ENCODE results near the gene RNF169.

RNF169 gene

DNA sequence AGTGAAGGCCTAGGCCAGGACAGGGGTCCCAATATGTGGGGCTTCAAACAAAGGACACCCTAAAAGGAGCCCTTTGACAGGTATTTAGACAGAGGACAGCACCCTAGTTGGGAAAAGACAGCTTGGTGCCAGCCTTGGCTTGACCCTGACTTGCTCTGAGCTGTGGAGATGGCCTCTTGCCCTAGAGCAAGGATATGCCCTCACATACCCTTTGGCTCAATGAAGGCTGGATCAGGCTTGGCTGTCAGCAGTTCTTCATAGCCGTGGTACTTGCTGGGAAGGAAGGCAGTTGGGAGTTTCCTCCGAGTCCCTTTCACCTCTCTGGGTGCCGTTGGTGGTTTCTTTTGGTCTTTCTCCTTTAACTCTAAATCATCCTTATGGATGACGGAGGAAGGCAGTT lies 96.2 kb downstream of the RNF169 start:
- Histone ChIP-seq H2BK15ac (ENCODE audit: low read length) (no peak overlapping the region), H3K18ac (ENCODE audit: low read length) (no peak overlapping the region), H3K27ac (replicated peaks; ENCODE audit: low read length) (no peak overlapping the region), H2AK5ac (ENCODE audit: low read depth, low read length) (no peak overlapping the region), H3K23ac (ENCODE audit: low read depth, low read length, poor library complexity) (no peak overlapping the region), H2BK5ac (ENCODE audit: low read length) (no peak overlapping the region), H4K8ac (ENCODE audit: low read depth, low read length) (no peak overlapping the region), H3K4me3 (ENCODE audit: low read length in 2 of 2) (no peak overlapping the region), H3K4me2 (ENCODE audit: insufficient read depth, low read length, poor library complexity, severe bottlenecking) (no peak overlapping the region), H3K36me3 (replicated peaks in 1 of 2; ENCODE audit: control insufficient read depth in 2 of 2, insufficient read depth in 2 of 2, low read length in 2 of 2) (peaks cover 15 to 79% of the 10 kb centered on the region in 2 donors), H3K9me3 (replicated peaks in 1 of 2; ENCODE audit: control insufficient read depth in 2 of 2, insufficient read depth in 1 of 2, low read depth in 1 of 2, low read length in 2 of 2) (no peaks in the 10 kb centered on the region), H3K4me1 (ENCODE audit: control insufficient read depth in 2 of 2, insufficient read depth in 1 of 2, low read depth in 1 of 2, low read length in 2 of 2) (peaks cover 9% of the 10 kb centered on the region in 2 donors), H3K27me3 (ENCODE audit: control insufficient read depth in 3 of 3, insufficient read depth in 3 of 3, low read depth in 1 of 3, low read length in 3 of 3) (no peaks in the 10 kb centered on the region), H3K79me1 (ENCODE audit: low read depth, low read length) (no peaks in the 10 kb centered on the region), H2BK12ac (ENCODE audit: low read length) (no peak overlapping the region), H3K4ac (ENCODE audit: low read length) (no peak overlapping the region), H2BK120ac (ENCODE audit: low read depth, low read length) (no peak overlapping the region), H4K91ac (ENCODE audit: low read depth, low read length, poor library complexity) (no peak overlapping the region), H2AFZ (ENCODE audit: low read length) (no peak overlapping the region), H3K14ac (ENCODE audit: low read length) (no peak overlapping the region), H3K9ac (ENCODE audit: low read depth, low read length, poor library complexity) (no peak overlapping the region)
- no peak for DNase-seq (ENCODE audit: low spot score)
- no CpG with 5 or more reads among the region's 4 CpGs for WGBS, 2 donors (ENCODE audit: extremely low coverage in 2 of 2, insufficient read length in 2 of 2, insufficient replicate concordance in 1 of 2)

DNA sequence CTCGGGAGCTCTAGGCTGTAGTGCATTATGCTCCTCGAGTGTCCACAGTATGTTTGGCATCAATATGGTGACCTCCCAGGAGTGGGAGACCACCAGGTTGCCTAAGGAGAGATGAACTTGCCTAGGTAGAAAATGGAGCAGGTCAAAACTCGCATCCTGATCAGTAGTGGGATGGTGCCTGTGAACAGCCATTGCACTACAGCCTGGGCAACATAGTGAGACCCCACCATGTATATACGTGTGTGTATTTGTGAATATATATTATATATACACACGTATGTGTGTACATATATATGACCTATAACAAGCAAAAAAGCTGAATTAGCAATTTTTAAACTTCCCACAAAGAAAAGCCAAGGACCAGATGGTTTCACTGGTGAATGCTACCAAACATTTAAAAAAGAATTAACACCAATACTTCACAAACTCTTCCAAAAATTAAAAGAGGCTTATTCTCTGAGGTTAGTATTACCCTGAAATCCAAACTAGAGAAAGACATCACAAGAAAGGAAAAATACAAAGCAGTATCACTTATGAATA lies 97.4 kb downstream of the RNF169 start:
- Histone ChIP-seq H2AFZ (ENCODE audit: low read length) (no peak overlapping the region), H3K4ac (ENCODE audit: low read length) (no peak overlapping the region), H2BK120ac (ENCODE audit: low read depth, low read length) (no peak overlapping the region), H3K4me2 (ENCODE audit: insufficient read depth, low read length, poor library complexity, severe bottlenecking) (no peak overlapping the region), H2BK12ac (ENCODE audit: low read length) (no peak overlapping the region), H2BK5ac (ENCODE audit: low read length) (no peak overlapping the region), H3K9me3 (replicated peaks in 1 of 2; ENCODE audit: control insufficient read depth in 2 of 2, insufficient read depth in 1 of 2, low read depth in 1 of 2, low read length in 2 of 2) (no peaks in the 10 kb centered on the region), H3K27me3 (ENCODE audit: control insufficient read depth in 3 of 3, insufficient read depth in 3 of 3, low read depth in 1 of 3, low read length in 3 of 3) (no peaks in the 10 kb centered on the region), H2BK15ac (ENCODE audit: low read length) (no peak overlapping the region), H3K4me3 (ENCODE audit: low read length in 2 of 2) (no peak overlapping the region), H3K18ac (ENCODE audit: low read length) (no peak overlapping the region), H3K9ac (ENCODE audit: low read depth, low read length, poor library complexity) (no peak overlapping the region), H3K27ac (replicated peaks; ENCODE audit: low read length) (no peak overlapping the region), H3K23ac (ENCODE audit: low read depth, low read length, poor library complexity) (no peak overlapping the region), H2AK5ac (ENCODE audit: low read depth, low read length) (no peak overlapping the region), H4K8ac (ENCODE audit: low read depth, low read length) (no peak overlapping the region), H3K4me1 (ENCODE audit: control insufficient read depth in 2 of 2, insufficient read depth in 1 of 2, low read depth in 1 of 2, low read length in 2 of 2) (peaks cover 6 to 10% of the 10 kb centered on the region in 2 donors), H3K79me1 (ENCODE audit: low read depth, low read length) (no peaks in the 10 kb centered on the region), H3K14ac (ENCODE audit: low read length) (no peak overlapping the region), H4K91ac (ENCODE audit: low read depth, low read length, poor library complexity) (no peak overlapping the region), H3K36me3 (replicated peaks in 1 of 2; ENCODE audit: control insufficient read depth in 2 of 2, insufficient read depth in 2 of 2, low read length in 2 of 2) (peaks cover 15 to 75% of the 10 kb centered on the region in 2 donors)
- no peak for DNase-seq (ENCODE audit: low spot score)
- no CpG with 5 or more reads among the region's 5 CpGs for WGBS, 2 donors (ENCODE audit: extremely low coverage in 2 of 2, insufficient read length in 2 of 2, insufficient replicate concordance in 1 of 2)

DNA sequence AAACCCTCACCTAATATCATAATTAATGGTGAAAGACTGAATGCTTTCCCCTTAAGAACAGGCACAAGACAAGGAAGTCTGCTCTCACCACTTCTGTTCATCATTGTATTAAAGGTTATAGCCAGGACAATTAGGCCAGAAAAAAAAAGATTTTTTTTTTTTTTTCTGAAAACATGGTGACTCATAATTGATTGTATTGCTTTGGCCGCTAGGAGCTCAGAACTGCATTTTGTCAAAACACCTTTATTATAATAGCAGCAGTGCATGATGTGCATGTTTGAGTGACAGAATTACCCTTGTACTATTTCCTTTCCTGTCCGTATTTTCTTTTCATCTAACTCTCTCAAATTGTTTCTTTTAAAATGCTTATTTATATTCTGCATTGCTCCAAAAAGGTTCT lies 98.1 kb downstream of the RNF169 start:
- Histone ChIP-seq H3K9ac (ENCODE audit: low read depth, low read length, poor library complexity) (no peak overlapping the region), H2AK5ac (ENCODE audit: low read depth, low read length) (no peak overlapping the region), H4K8ac (ENCODE audit: low read depth, low read length) (no peak overlapping the region), H3K4me3 (ENCODE audit: low read length in 2 of 2) (no peak overlapping the region), H3K23ac (ENCODE audit: low read depth, low read length, poor library complexity) (no peak overlapping the region), H2BK120ac (ENCODE audit: low read depth, low read length) (no peak overlapping the region), H3K4me2 (ENCODE audit: insufficient read depth, low read length, poor library complexity, severe bottlenecking) (no peak overlapping the region), H3K79me1 (ENCODE audit: low read depth, low read length) (no peaks in the 10 kb centered on the region), H3K9me3 (replicated peaks in 1 of 2; ENCODE audit: control insufficient read depth in 2 of 2, insufficient read depth in 1 of 2, low read depth in 1 of 2, low read length in 2 of 2) (no peaks in the 10 kb centered on the region), H3K4me1 (ENCODE audit: control insufficient read depth in 2 of 2, insufficient read depth in 1 of 2, low read depth in 1 of 2, low read length in 2 of 2) (peaks cover 6 to 10% of the 10 kb centered on the region in 2 donors), H3K27me3 (ENCODE audit: control insufficient read depth in 3 of 3, insufficient read depth in 3 of 3, low read depth in 1 of 3, low read length in 3 of 3) (no peaks in the 10 kb centered on the region), H3K14ac (ENCODE audit: low read length) (no peak overlapping the region), H3K4ac (ENCODE audit: low read length) (no peak overlapping the region), H2BK15ac (ENCODE audit: low read length) (no peak overlapping the region), H3K36me3 (replicated peaks in 1 of 2; ENCODE audit: control insufficient read depth in 2 of 2, insufficient read depth in 2 of 2, low read length in 2 of 2) (peaks cover 15 to 75% of the 10 kb centered on the region in 2 donors), H2BK12ac (ENCODE audit: low read length) (no peak overlapping the region), H3K27ac (replicated peaks; ENCODE audit: low read length) (no peak overlapping the region), H2AFZ (ENCODE audit: low read length) (no peak overlapping the region), H4K91ac (ENCODE audit: low read depth, low read length, poor library complexity) (no peak overlapping the region), H3K18ac (ENCODE audit: low read length) (no peak overlapping the region), H2BK5ac (ENCODE audit: low read length) (no peak overlapping the region)
- no peak for DNase-seq (ENCODE audit: low spot score)
- no CpG with 5 or more reads among the region's 2 CpGs for WGBS, 2 donors (ENCODE audit: extremely low coverage in 2 of 2, insufficient read length in 2 of 2, insufficient replicate concordance in 1 of 2)

DNA sequence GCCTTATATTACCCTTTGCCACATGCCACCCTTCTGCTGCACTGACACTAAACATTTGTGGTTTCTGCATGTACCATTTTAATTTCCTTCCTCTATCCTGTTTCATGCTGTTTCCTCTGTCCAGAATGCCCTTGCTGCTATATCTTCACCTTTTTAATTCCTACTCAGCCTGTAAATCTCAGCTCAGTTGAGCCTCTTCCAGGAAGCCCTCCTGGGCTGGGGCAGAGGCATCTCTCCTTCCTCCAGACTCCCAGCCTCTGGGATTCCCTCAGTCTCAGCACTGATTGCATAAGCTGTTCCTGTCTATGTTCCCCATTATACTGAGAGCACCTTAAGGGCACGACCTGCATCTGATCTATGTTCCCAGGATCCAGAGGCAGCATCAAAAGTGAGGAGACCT lies 98.7 kb downstream of the RNF169 start:
- Histone ChIP-seq H3K4me3 (ENCODE audit: low read length in 2 of 2) (no peak overlapping the region), H3K18ac (ENCODE audit: low read length) (no peak overlapping the region), H2BK12ac (ENCODE audit: low read length) (no peak overlapping the region), H2BK15ac (ENCODE audit: low read length) (no peak overlapping the region), H3K23ac (ENCODE audit: low read depth, low read length, poor library complexity) (no peak overlapping the region), H2AFZ (ENCODE audit: low read length) (no peak overlapping the region), H3K79me1 (ENCODE audit: low read depth, low read length) (peaks cover 2% of the 10 kb centered on the region), H3K4me2 (ENCODE audit: insufficient read depth, low read length, poor library complexity, severe bottlenecking) (no peak overlapping the region), H3K14ac (ENCODE audit: low read length) (no peak overlapping the region), H3K9ac (ENCODE audit: low read depth, low read length, poor library complexity) (no peak overlapping the region), H3K36me3 (replicated peaks in 1 of 2; ENCODE audit: control insufficient read depth in 2 of 2, insufficient read depth in 2 of 2, low read length in 2 of 2) (peaks cover 11 to 74% of the 10 kb centered on the region in 2 donors), H2AK5ac (ENCODE audit: low read depth, low read length) (no peak overlapping the region), H3K4ac (ENCODE audit: low read length) (no peak overlapping the region), H3K9me3 (replicated peaks in 1 of 2; ENCODE audit: control insufficient read depth in 2 of 2, insufficient read depth in 1 of 2, low read depth in 1 of 2, low read length in 2 of 2) (no peaks in the 10 kb centered on the region), H4K91ac (ENCODE audit: low read depth, low read length, poor library complexity) (no peak overlapping the region), H3K4me1 (ENCODE audit: control insufficient read depth in 2 of 2, insufficient read depth in 1 of 2, low read depth in 1 of 2, low read length in 2 of 2) (peaks cover 6 to 10% of the 10 kb centered on the region in 2 donors), H2BK120ac (ENCODE audit: low read depth, low read length) (no peak overlapping the region), H3K27me3 (ENCODE audit: control insufficient read depth in 3 of 3, insufficient read depth in 3 of 3, low read depth in 1 of 3, low read length in 3 of 3) (no peaks in the 10 kb centered on the region), H3K27ac (replicated peaks; ENCODE audit: low read length) (no peak overlapping the region), H4K8ac (ENCODE audit: low read depth, low read length) (no peak overlapping the region), H2BK5ac (ENCODE audit: low read length) (no peak overlapping the region)
- no peak for DNase-seq (ENCODE audit: low spot score)
- no CpG with 5 or more reads among the region's 1 CpG for WGBS, 2 donors (ENCODE audit: extremely low coverage in 2 of 2, insufficient read length in 2 of 2, insufficient replicate concordance in 1 of 2)

Measured in neuronal stem cell (in vitro differentiated cells).